NB4 (cell line): Measurements from ENCODE around the gene IL17RD.

Source experiments
- CTCF ChIP-seq: IDR thresholded peaks from one replicate; pipeline ENCODE4 v1.5.1; 2012; ENCODE audit warnings: low read depth, low read length
- POLR2A ChIP-seq: IDR thresholded peaks from 2 replicates; pipeline ENCODE4 v1.6.1; 2011; ENCODE audit warnings: mild to moderate bottlenecking; ENCODE audit not compliant: insufficient read length; ENCODE audit errors: extremely low read depth
- TF ChIP-seq, protein P1 (sequence below): IDR thresholded peaks from 2 replicates; pipeline ENCODE4 v1.6.1; 2011; ENCODE audit warnings: low read depth, low read length

- TF ChIP-seq CTCF (no peak), POLR2A (no peak)
- TF ChIP-seq, protein P1, sequence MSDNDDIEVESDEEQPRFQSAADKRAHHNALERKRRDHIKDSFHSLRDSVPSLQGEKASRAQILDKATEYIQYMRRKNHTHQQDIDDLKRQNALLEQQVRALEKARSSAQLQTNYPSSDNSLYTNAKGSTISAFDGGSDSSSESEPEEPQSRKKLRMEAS = no peak
These were observed 91.5 kb downstream of the IL17RD start for GRCh38 chr3:57073628-57074027.
